Activated CD8-positive, alpha-beta memory T cell treated with anti-CD3 and anti-CD28 coated beads, Interleukin-2, amount 10 ng/mL, durations not matched to agents 7 days and 5 days (primary cell): ENCODE measurements around the gene MAPT. TPM values are rescaled to one million over a fixed set of nuclear protein-coding genes. Genes with fewer than 3 reads are reported as not detected.

Experiments
- ATAC-seq: fragments of 150-1000 bp; cut with Tn5 transposase; one replicate; pipeline ENCODE4 v1.10.0; 2021; ENCODE audit warnings: moderate library complexity
- CTCF ChIA-PET: fragments of 350-600 bp; sonication (Branson Sonifier 250); formaldehyde crosslinking; loops from one replicate; lab custom pipeline; 2021; ENCODE audit warnings: antibody characterized with exemption; lab: Charles Lee
- DNase-seq: peaks from one replicate; pipeline ENCODE4 v3.0.0-alpha.2; 2020
- H3K27ac Mint-ChIP-seq: one replicate; pipeline ENCODE4 v1.8.0; 2021; ENCODE audit warnings: mild to moderate bottlenecking, mixed read lengths
- H3K27me3 Mint-ChIP-seq: one replicate; pipeline ENCODE4 v1.8.0; 2021; ENCODE audit warnings: mixed read lengths
- H3K36me3 Mint-ChIP-seq: one replicate; pipeline ENCODE4 v1.8.0; 2021; ENCODE audit warnings: mild to moderate bottlenecking, mixed read lengths
- H3K4me1 Mint-ChIP-seq: one replicate; pipeline ENCODE4 v1.8.0; 2021; ENCODE audit warnings: mixed read lengths
- H3K4me3 Mint-ChIP-seq: one replicate; pipeline ENCODE4 v1.8.0; 2021; ENCODE audit warnings: mild to moderate bottlenecking, moderate library complexity, mixed read lengths
- H3K9me3 Mint-ChIP-seq: one replicate; pipeline ENCODE4 v1.8.0; 2022; ENCODE audit warnings: low read depth, mixed read lengths
- total RNA-seq, 2 experiments: library from RNA; stranded (reverse); gene quantifications; one replicate each; pipeline ENCODE4 v1.2.3, GENCODE V29; 2021

The MAPT gene
- total RNA-seq, 2 experiments from 2014 or later: 0.15 TPM; not detected in 1

- no peak for DNase-seq
- CTCF ChIA-PET: no interaction called here
- Mint-ChIP-seq H3K4me3 (no peak overlapping the region), H3K36me3 (no peaks in the 10 kb centered on the region), H3K9me3 (no peaks in the 10 kb centered on the region), H3K4me1 (peaks cover 2% of the 10 kb centered on the region), H3K27me3 (peaks cover 10% of the 10 kb centered on the region), H3K27ac (no peak overlapping the region)
- no peak for ATAC-seq
These were observed 64.8 kb downstream of the MAPT start for GRCh38 chr17:45958994-45959665.

DNA sequence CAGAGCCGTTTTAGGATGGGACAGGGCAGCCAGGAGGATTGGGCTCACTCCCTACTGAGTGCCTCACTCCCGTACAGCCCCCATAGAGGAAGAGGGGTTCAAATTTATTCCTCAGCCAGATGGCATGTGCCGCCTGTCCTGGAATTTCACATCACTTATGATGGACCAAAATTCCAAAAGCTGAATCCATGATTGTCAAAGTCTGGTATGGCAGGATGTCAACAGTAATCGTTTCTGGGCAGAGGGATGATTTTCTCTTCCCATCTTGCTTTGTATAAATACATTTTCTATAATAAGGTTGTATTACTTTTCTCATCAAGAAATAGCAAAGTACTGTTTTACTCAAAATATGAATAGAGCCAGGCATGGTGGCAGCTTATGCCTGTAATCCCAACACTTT lies 66.0 kb downstream of the MAPT start:
- DNase-seq (no peak), ATAC-seq (no peak)
- no peak overlapping the region for H3K27ac Mint-ChIP-seq
- peaks cover 2% of the 10 kb centered on the region for H3K4me1 Mint-ChIP-seq
- H3K9me3 Mint-ChIP-seq: no peaks in the 10 kb centered on the region
- no peak overlapping the region for H3K4me3 Mint-ChIP-seq
- CTCF ChIA-PET: interaction anchor here (1.6 kb wide), 1 partner anchor 11 kb away, joined by 10 read pairs; no protein-coding TSS in a partner anchor
- H3K27me3 Mint-ChIP-seq: peaks cover 10% of the 10 kb centered on the region
- no peaks in the 10 kb centered on the region for H3K36me3 Mint-ChIP-seq

DNA sequence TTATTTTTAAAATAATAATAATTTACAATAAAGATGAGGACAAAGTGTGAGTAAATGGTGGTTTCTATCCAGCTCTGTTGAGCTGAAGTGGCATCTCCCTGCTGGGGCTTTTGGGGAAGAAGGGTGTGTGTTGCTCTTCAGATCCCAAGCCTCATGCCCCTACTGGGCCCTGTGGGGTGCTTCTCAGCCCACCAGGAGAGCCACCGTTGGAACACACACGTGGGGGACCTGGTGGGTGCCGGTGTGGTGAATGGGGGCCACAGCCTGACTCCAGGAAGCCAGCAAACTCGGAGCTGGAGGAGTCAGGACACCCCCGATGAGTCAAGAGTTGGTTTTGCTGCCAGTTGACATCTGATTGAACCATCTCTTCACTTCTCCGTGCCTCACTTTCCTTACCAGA lies 66.9 kb downstream of the MAPT start:
- H3K4me1 Mint-ChIP-seq: peaks cover 2% of the 10 kb centered on the region
- DNase-seq (no peak), ATAC-seq (no peak)
- peaks cover 17% of the 10 kb centered on the region for H3K27me3 Mint-ChIP-seq
- no peak overlapping the region for H3K4me3 Mint-ChIP-seq
- no peak overlapping the region for H3K27ac Mint-ChIP-seq
- CTCF ChIA-PET: interaction anchor here (1.6 kb wide), 1 partner anchor 12 kb away, joined by 10 read pairs; no protein-coding TSS in a partner anchor
- no peaks in the 10 kb centered on the region for H3K36me3 Mint-ChIP-seq
- no peaks in the 10 kb centered on the region for H3K9me3 Mint-ChIP-seq

GRCh38 chr17:45962221-45962972 lies 68.0 kb downstream of the MAPT start:
- peaks cover 2% of the 10 kb centered on the region for H3K4me1 Mint-ChIP-seq
- no peak overlapping the region for H3K27ac Mint-ChIP-seq
- CTCF ChIA-PET: no interaction called here
- DNase-seq (no peak), ATAC-seq (no peak)
- no peaks in the 10 kb centered on the region for H3K9me3 Mint-ChIP-seq
- H3K36me3 Mint-ChIP-seq: no peaks in the 10 kb centered on the region
- H3K4me3 Mint-ChIP-seq: no peak overlapping the region
- peaks cover 26% of the 10 kb centered on the region for H3K27me3 Mint-ChIP-seq

DNA sequence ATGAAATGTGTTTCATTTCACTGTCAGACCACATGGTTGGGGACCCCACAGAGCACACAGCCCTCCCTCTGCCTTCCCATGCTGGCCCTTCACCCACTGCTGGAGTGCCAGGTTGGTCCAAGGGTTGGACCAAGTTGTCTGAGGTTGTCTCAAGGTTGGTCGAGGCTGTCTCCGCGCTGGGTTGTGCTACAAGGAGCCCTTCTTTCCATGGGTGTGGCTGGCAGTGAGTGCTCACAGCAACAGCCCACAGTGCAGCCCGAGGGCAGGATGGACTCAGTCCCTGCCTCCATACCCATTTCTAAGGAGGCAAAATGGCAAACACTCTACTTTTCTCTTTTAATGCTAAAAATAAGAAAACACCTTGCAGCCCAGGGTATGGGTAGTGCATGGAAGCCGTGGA lies 68.9 kb downstream of the MAPT start:
- ATAC-seq (no peak), DNase-seq (no peak)
- H3K27ac Mint-ChIP-seq: no peak overlapping the region
- no peaks in the 10 kb centered on the region for H3K36me3 Mint-ChIP-seq
- CTCF ChIA-PET: no interaction called here
- H3K4me1 Mint-ChIP-seq: peaks cover 5% of the 10 kb centered on the region
- no peak overlapping the region for H3K4me3 Mint-ChIP-seq
- H3K27me3 Mint-ChIP-seq: peaks cover 28% of the 10 kb centered on the region
- no peaks in the 10 kb centered on the region for H3K9me3 Mint-ChIP-seq

- CTCF ChIA-PET: no interaction called here
These were observed 69.5 kb downstream of the MAPT start for GRCh38 chr17:45963889-45964288.

DNA sequence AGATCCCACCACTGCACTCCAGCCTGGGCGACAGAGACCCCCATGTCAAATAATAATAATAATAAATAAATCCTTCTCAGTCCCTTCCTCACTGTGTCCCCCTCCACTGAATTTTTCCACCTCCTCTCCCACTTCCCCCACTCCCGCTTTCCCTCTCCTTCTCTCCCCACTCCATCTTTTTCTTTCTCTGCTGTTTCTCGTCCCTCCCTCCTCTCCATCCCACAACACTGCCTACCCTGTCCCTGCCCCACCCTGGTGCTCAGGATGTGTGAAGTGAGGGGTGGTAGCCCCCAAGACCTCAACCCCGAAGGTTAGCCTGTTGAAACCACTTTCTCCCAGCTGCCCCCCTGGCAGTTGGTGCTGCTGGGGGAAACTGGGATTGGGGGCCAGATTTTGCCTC lies 70.3 kb downstream of the MAPT start:
- Mint-ChIP-seq H3K27ac (no peak overlapping the region), H3K27me3 (peaks cover 29% of the 10 kb centered on the region), H3K4me1 (peaks cover 5% of the 10 kb centered on the region), H3K9me3 (peaks cover under 1% of the 10 kb centered on the region), H3K36me3 (no peaks in the 10 kb centered on the region), H3K4me3 (no peak overlapping the region)
- no peak for ATAC-seq
- CTCF ChIA-PET: interaction anchor here (1.9 kb wide), 1 partner anchor 16 kb away, joined by 5 read pairs; no protein-coding TSS in a partner anchor
- DNase-seq: no peak

More at GRCh38 chr17:45963889-45964288, 69.5 kb downstream of the MAPT start:
- peaks cover 28% of the 10 kb centered on the region for H3K27me3 Mint-ChIP-seq
- peaks cover 5% of the 10 kb centered on the region for H3K4me1 Mint-ChIP-seq
- DNase-seq (no peak), ATAC-seq (no peak)
- no peak overlapping the region for H3K27ac Mint-ChIP-seq
- no peaks in the 10 kb centered on the region for H3K9me3 Mint-ChIP-seq
- H3K36me3 Mint-ChIP-seq: no peaks in the 10 kb centered on the region
- H3K4me3 Mint-ChIP-seq: no peak overlapping the region

DNA sequence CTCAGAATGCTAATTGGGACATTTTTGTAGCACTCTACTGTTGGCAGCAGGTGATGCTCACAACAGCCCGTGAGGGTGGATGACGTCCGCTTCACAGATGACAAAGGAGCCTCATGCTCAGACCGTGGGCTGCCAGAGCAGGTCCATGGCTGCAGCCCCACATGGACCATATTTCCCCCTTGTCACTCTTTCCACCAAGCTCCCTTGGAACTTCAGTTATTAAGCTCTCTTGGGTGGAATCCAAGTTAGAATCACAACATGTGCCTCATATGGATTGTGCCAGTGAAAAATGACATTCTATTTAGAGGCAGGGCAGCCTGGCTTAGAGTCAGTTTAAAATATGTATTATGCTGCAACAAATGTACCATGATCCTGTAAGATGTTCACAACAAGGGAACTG lies 71.5 kb downstream of the MAPT start:
- Mint-ChIP-seq H3K36me3 (no peaks in the 10 kb centered on the region), H3K27me3 (peaks cover 29% of the 10 kb centered on the region), H3K9me3 (peaks cover 6% of the 10 kb centered on the region), H3K4me3 (no peak overlapping the region), H3K27ac (no peak overlapping the region), H3K4me1 (peaks cover 3% of the 10 kb centered on the region)
- CTCF ChIA-PET: interaction anchor here (1.9 kb wide), 1 partner anchor 17 kb away, joined by 5 read pairs; no protein-coding TSS in a partner anchor
- ATAC-seq: no peak
- no peak for DNase-seq

DNA sequence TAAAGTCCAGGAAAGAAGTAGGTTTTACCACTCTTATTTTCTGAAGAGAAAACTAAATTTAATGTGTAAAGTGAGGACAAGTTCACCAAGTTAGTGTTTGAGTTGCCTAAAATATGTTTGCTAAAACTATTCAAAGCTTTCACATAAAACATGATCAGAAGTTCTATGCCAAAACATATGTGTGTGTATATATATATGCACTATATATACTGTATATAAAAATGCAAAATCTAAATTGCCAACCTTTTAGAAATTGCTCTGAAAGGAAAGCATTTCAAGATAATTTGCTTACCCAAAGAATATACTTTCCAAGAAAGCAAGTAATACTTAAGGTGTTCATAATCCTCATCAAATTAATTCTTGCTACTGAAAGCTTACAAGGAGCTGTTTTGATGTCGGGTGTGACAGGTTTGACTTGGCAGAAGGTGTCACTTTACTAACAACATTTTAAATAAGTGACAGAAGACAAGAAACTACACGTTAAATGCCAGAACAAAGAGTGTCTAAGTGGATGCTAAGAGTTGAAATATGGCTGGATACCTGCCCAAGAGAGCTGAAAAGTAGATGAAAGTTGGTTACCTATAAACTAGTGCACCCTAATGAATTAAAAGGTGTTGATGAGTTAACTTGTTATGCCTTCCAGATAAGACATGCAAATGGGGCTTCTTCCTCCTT lies 72.4 kb downstream of the MAPT start:
- CTCF ChIA-PET: interaction anchor here (0.9 to 1.9 kb wide), 2 partner anchors 18 kb away, joined by 3 to 5 read pairs; no protein-coding TSS in a partner anchor
- Mint-ChIP-seq H3K4me3 (no peak overlapping the region), H3K4me1 (peaks cover 2% of the 10 kb centered on the region), H3K27me3 (peaks cover 29% of the 10 kb centered on the region), H3K27ac (no peak overlapping the region), H3K9me3 (peaks cover 6% of the 10 kb centered on the region), H3K36me3 (no peaks in the 10 kb centered on the region)
- DNase-seq (no peak), ATAC-seq (no peak)

- no peak overlapping the region for H3K4me3 Mint-ChIP-seq
- CTCF ChIA-PET: interaction anchor here (0.9 kb wide), 1 partner anchor 19 kb away, joined by 3 read pairs; no protein-coding TSS in a partner anchor
- no peaks in the 10 kb centered on the region for H3K36me3 Mint-ChIP-seq
- no peak for DNase-seq
- no peak overlapping the region for H3K27ac Mint-ChIP-seq
- peaks cover 6% of the 10 kb centered on the region for H3K9me3 Mint-ChIP-seq
- peaks cover 31% of the 10 kb centered on the region for H3K27me3 Mint-ChIP-seq
- no peak for ATAC-seq
- peaks cover 2% of the 10 kb centered on the region for H3K4me1 Mint-ChIP-seq
These were observed 73.0 kb downstream of the MAPT start for GRCh38 chr17:45967378-45967777.

DNA sequence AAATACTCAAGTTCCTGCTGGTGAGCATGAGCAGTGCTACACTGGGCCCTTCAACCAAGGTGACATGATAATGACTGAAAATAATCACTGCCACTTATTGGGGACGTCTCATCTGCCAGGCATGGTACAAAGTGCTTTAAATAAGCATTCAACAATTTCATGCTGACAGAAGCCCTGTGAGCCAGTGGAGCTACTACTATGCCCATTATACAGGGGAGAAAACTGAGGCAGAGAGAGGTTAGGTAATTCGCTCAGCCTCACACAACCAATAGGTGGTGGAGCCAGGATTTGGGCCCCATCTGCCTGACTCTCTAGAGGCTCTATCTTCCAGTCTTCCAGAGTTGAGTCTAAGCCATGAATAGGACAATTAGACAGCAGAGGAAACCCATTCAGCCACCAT lies 74.4 kb downstream of the MAPT start:
- Mint-ChIP-seq H3K27me3 (peaks cover 39% of the 10 kb centered on the region), H3K36me3 (no peaks in the 10 kb centered on the region), H3K27ac (no peak overlapping the region), H3K4me1 (peaks cover 2% of the 10 kb centered on the region), H3K4me3 (no peak overlapping the region), H3K9me3 (peaks cover 6% of the 10 kb centered on the region)
- DNase-seq (no peak), ATAC-seq (no peak)
- CTCF ChIA-PET: interaction anchor here (0.8 kb wide), 1 partner anchor 20 kb away, joined by 3 read pairs; no protein-coding TSS in a partner anchor

DNA sequence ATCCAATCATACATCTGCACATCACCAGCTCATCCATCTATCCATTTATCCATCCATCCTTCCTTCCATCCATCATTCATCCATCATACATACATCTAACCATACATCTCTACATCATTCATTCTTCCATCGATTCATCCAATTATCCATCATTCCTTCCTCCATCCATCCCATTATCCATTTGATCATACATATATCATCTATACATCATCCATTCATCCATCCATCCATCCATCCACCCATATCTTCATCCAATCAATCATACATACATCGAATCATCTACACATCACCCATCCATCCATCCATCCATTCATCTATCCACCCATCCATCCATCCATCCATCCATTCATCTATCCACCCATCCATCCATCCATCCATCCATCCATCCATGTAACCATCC lies 75.4 kb downstream of the MAPT start:
- Mint-ChIP-seq H3K9me3 (peaks cover 6% of the 10 kb centered on the region), H3K4me1 (peaks cover 2% of the 10 kb centered on the region), H3K36me3 (no peaks in the 10 kb centered on the region), H3K27ac (no peak overlapping the region), H3K27me3 (peaks cover 39% of the 10 kb centered on the region), H3K4me3 (no peak overlapping the region)
- ATAC-seq (no peak), DNase-seq (no peak)
- CTCF ChIA-PET: no interaction called here

- ATAC-seq: no peak
- H3K36me3 Mint-ChIP-seq: no peaks in the 10 kb centered on the region
- no peak for DNase-seq
- H3K4me1 Mint-ChIP-seq: peaks cover 2% of the 10 kb centered on the region
- no peak overlapping the region for H3K27ac Mint-ChIP-seq
- peaks cover 6% of the 10 kb centered on the region for H3K9me3 Mint-ChIP-seq
- H3K27me3 Mint-ChIP-seq: peaks cover 40% of the 10 kb centered on the region
- no peak overlapping the region for H3K4me3 Mint-ChIP-seq
- CTCF ChIA-PET: no interaction called here
These were observed 76.3 kb downstream of the MAPT start for GRCh38 chr17:45970659-45971058.
